NCI-H2196 treated with DMSO at 0.1 percent for 48 hours (cell line): Measurements from ENCODE around the gene OR5K4.

Experiments
- DNase-seq: peaks from one replicate; lab custom pipeline; 2025; ENCODE audit not compliant: unreplicated experiment; lab: John Stamatoyannopoulos, UW

OR5K4 gene

GRCh38 chr3:98353554-98353953 lies at the start of gene OR5K4:
Gene OR5K4 (plus strand): TSS chr3:98353854. CDS start chr3:98353854, 0 bp downstream.
- DNase-seq: no peak

- no peak for DNase-seq
These were observed 31.6 kb upstream of the OR5K4 start for GRCh38 chr3:98322101-98322500.

GRCh38 chr3:98322686-98323085 lies 31.0 kb upstream of the OR5K4 start:
- no peak for DNase-seq

- DNase-seq: no peak
These were observed 30.2 kb upstream of the OR5K4 start for GRCh38 chr3:98323425-98323824.

GRCh38 chr3:98325055-98325454 lies 28.6 kb upstream of the OR5K4 start:
- no peak for DNase-seq

GRCh38 chr3:98326105-98326893 lies 27.4 kb upstream of the OR5K4 start:
- DNase-seq: no peak

GRCh38 chr3:98326945-98327344 lies 26.7 kb upstream of the OR5K4 start:
- no peak for DNase-seq

GRCh38 chr3:98328933-98329332 lies 24.7 kb upstream of the OR5K4 start:
- DNase-seq: no peak

- peak; percentile 27 for DNase-seq
These were observed 24.1 kb upstream of the OR5K4 start for GRCh38 chr3:98329392-98330124.

- DNase-seq: no peak
These were observed 22.3 kb upstream of the OR5K4 start for GRCh38 chr3:98331329-98331728.

- no peak for DNase-seq
These were observed 19.6 kb upstream of the OR5K4 start for GRCh38 chr3:98333989-98334606.

GRCh38 chr3:98339031-98339430 lies 14.6 kb upstream of the OR5K4 start:
- DNase-seq: no peak

GRCh38 chr3:98341758-98342157 lies 11.9 kb upstream of the OR5K4 start:
- DNase-seq: no peak

- no peak for DNase-seq
These were observed 9.8 kb upstream of the OR5K4 start for GRCh38 chr3:98343647-98344507.

GRCh38 chr3:98350082-98350481 lies 3.6 kb upstream of the OR5K4 start:
- no peak for DNase-seq

GRCh38 chr3:98359250-98359649 lies 5.6 kb downstream of the OR5K4 start:
- DNase-seq: no peak

GRCh38 chr3:98359993-98360675 lies 6.5 kb downstream of the OR5K4 start:
- no peak for DNase-seq

- DNase-seq: no peak
These were observed 7.0 kb downstream of the OR5K4 start for GRCh38 chr3:98360681-98361080.

- no peak for DNase-seq
These were observed 7.6 kb downstream of the OR5K4 start for GRCh38 chr3:98361289-98361688.

- no peak for DNase-seq
These were observed 14.0 kb downstream of the OR5K4 start for GRCh38 chr3:98367464-98368246.
